Body of pancreas (tissue), 4 donors: Measurements from ENCODE around the gene IFT80.

ENCODE experiments used
- CTCF ChIP-seq, 7 experiments: fragments of 450-650 bp in 4 of 7; fragments of 200-600 bp in 3 of 7; sonication (generic) in 3 of 7; IDR thresholded peaks; one replicate each; pipeline ENCODE4 v1.5.1; 2016 to 2019; ENCODE audit warnings: antibody characterized with exemption in 7 of 7
- POLR2A ChIP-seq, 3 donors: fragments of 450-650 bp; IDR thresholded peaks; one replicate each; pipeline ENCODE4 v1.6.1; 2016; ENCODE audit warnings: antibody characterized with exemption in 3 of 3, mild to moderate bottlenecking in 2 of 3

- TF ChIP-seq CTCF (IDR thresholded peaks at IDR 0.05) (no peak), POLR2A (IDR thresholded peaks at IDR 0.05) (no peak)
Measured at GRCh38 chr3:160392798-160393197, 6.2 kb downstream of the IFT80 start.
